RWPE2 (cell line): ENCODE results near the gene CARD8.

ENCODE experiments used
- ATAC-seq: fragments of 200-7000 bp; cut with Tn5 transposase; 3 replicates; pipeline ENCODE4 v1.9.1; 2021; ENCODE audit warnings: low read depth
- DNase-seq: peaks from one replicate; pipeline ENCODE4 v3.0.0-alpha.2; 2020; ENCODE audit warnings: low spot score
- H3K27ac ChIP-seq: fragments of 450-650 bp; 2 replicates; pipeline ENCODE4 v1.5.1; 2017; ENCODE audit warnings: mild to moderate bottlenecking; ENCODE audit not compliant: poor library complexity, severe bottlenecking
- H3K27me3 ChIP-seq: fragments of 250-450 bp; sonication (Bioruptor Pico); 2 replicates; pipeline ENCODE4 v1.5.1; 2021; ENCODE audit warnings: mild to moderate bottlenecking, moderate library complexity; ENCODE audit not compliant: insufficient read depth, poor library complexity, severe bottlenecking
- H3K36me3 ChIP-seq: fragments of 250-450 bp; sonication (Bioruptor Pico); 2 replicates; pipeline ENCODE4 v1.5.1; 2020; ENCODE audit warnings: low read depth, mild to moderate bottlenecking, moderate library complexity
- H3K4me1 ChIP-seq: fragments of 250-450 bp; sonication (Bioruptor Pico); 2 replicates; pipeline ENCODE4 v1.5.1; 2021; ENCODE audit warnings: mild to moderate bottlenecking, moderate library complexity; ENCODE audit not compliant: insufficient read depth, poor library complexity, severe bottlenecking
- H3K4me3 ChIP-seq: fragments of 250-450 bp; sonication (Bioruptor Pico); 2 replicates; pipeline ENCODE4 v1.5.1; 2021; ENCODE audit warnings: mild to moderate bottlenecking, moderate library complexity; ENCODE audit not compliant: severe bottlenecking
- H3K9me3 ChIP-seq: fragments of 250-450 bp; sonication (Bioruptor Pico); 2 replicates; pipeline ENCODE4 v1.5.1; 2021; ENCODE audit warnings: mild to moderate bottlenecking, moderate library complexity; ENCODE audit not compliant: severe bottlenecking
- CTCF ChIP-seq: fragments of 450-650 bp; IDR thresholded peaks from one replicate; pipeline ENCODE4 v1.5.1; 2017; ENCODE audit warnings: mild to moderate bottlenecking, moderate library complexity; ENCODE audit not compliant: poor library complexity, severe bottlenecking

CARD8 gene

GRCh38 chr19:48301886-48302599 is 46.3 kb upstream of the CARD8 start:
- DNase-seq (no peak), ATAC-seq (no peak)
- no peak overlapping the region for H3K27ac ChIP-seq
- no peaks in the 10 kb centered on the region for H3K27me3 ChIP-seq
- no peaks in the 10 kb centered on the region for H3K4me1 ChIP-seq
- no peaks in the 10 kb centered on the region for H3K9me3 ChIP-seq
- no peak for TF ChIP-seq CTCF
- no peak overlapping the region for H3K4me3 ChIP-seq
- H3K36me3 ChIP-seq = no peaks in the 10 kb centered on the region

GRCh38 chr19:48297975-48298374 is 42.3 kb upstream of the CARD8 start:
- no peaks in the 10 kb centered on the region for H3K27me3 ChIP-seq
- DNase-seq (no peak), ATAC-seq (no peak)
- TF ChIP-seq CTCF = no peak
- no peaks in the 10 kb centered on the region for H3K4me1 ChIP-seq
- no peak overlapping the region for H3K4me3 ChIP-seq
- no peaks in the 10 kb centered on the region for H3K9me3 ChIP-seq
- H3K27ac ChIP-seq = no peak overlapping the region
- no peaks in the 10 kb centered on the region for H3K36me3 ChIP-seq

- TF ChIP-seq CTCF = no peak
- ATAC-seq = no peak
- no peaks in the 10 kb centered on the region for H3K27me3 ChIP-seq
- H3K27ac ChIP-seq = no peak overlapping the region
- peak; percentile 56 for DNase-seq
- no peaks in the 10 kb centered on the region for H3K9me3 ChIP-seq
- H3K4me1 ChIP-seq = no peaks in the 10 kb centered on the region
- H3K36me3 ChIP-seq = no peaks in the 10 kb centered on the region
- H3K4me3 ChIP-seq = no peak overlapping the region
These were observed 41.4 kb upstream of the CARD8 start for GRCh38 chr19:48296963-48297734.

- Histone ChIP-seq H3K9me3 (no peaks in the 10 kb centered on the region), H3K4me3 (no peak overlapping the region), H3K27me3 (no peaks in the 10 kb centered on the region), H3K27ac (no peak overlapping the region), H3K4me1 (peaks cover 4% of the 10 kb centered on the region), H3K36me3 (no peaks in the 10 kb centered on the region)
- ATAC-seq (no peak), DNase-seq (no peak)
- no peak for TF ChIP-seq CTCF
These were observed 39.7 kb upstream of the CARD8 start for GRCh38 chr19:48295458-48295857.

GRCh38 chr19:48292798-48293197 is 37.1 kb upstream of the CARD8 start:
- no peaks in the 10 kb centered on the region for H3K9me3 ChIP-seq
- ATAC-seq (peak; percentile 58), DNase-seq (no peak)
- no peak overlapping the region for H3K4me3 ChIP-seq
- TF ChIP-seq CTCF = no peak
- H3K27ac ChIP-seq = no peak overlapping the region
- no peaks in the 10 kb centered on the region for H3K36me3 ChIP-seq
- H3K27me3 ChIP-seq = no peaks in the 10 kb centered on the region
- peaks cover 4% of the 10 kb centered on the region for H3K4me1 ChIP-seq
